ENCODE results near the gene CADPS2. TPM values are rescaled to one million over a fixed set of nuclear protein-coding genes. Genes with fewer than 3 reads are reported as not detected.
"Not testable (repeated sequence)": the region's sequence is repeated elsewhere in the genome, so short reads cannot be mapped to it uniquely, and the experiment has no call there.

The CADPS2 gene
- total RNA-seq, 2 experiments from 2014 or later: not detected

DNA sequence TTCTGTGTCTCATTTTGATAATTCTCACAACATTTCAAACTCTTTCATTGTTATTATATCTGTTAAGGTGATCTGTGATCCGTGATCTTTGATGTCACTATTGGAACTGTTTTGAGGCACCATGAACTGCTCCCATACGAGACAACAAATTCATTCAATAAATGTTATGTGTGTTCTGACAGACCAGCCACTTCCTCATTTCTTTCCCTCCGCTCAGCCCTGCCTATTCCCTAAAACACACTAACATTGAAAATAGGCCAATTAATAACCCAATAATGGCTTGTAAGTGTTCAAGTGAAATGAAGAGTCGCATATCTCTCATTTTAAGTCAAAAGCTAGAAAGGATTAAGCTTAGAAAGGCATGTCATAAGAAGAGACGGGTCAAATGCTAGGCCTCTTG, 232.6 kb downstream of the CADPS2 start:
- H3K4me3 Mint-ChIP-seq: no peak overlapping the region
- no peak overlapping the region for H3K27ac Mint-ChIP-seq
- no peaks in the 10 kb centered on the region for H3K4me1 Mint-ChIP-seq
- no peak for DNase-seq
- H3K27me3 Mint-ChIP-seq: no peaks in the 10 kb centered on the region
- peaks cover 2% of the 10 kb centered on the region for H3K9me3 Mint-ChIP-seq
- no peaks in the 10 kb centered on the region for H3K36me3 Mint-ChIP-seq

DNA sequence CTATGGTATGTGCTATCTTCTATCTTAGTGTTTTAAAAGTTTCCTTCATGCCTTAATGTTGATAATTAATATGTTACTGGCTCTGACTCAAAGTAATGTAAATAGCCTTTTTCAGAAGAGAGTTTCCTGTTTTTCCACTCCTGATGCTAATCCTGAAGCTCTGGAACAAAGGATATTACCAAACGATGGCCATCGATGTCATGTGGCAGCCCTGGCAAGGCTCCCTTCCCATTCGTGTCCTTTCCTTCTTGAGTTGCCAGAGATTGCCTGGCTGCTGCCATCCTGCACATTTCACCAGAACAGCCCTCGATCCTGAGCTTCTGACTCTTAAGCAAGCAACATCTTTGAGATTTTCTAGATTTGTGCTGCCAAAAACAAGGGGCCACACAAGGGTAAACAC, 233.4 kb downstream of the CADPS2 start:
- DNase-seq: no peak
- no peak overlapping the region for H3K27ac Mint-ChIP-seq
- peaks cover 2% of the 10 kb centered on the region for H3K9me3 Mint-ChIP-seq
- no peak overlapping the region for H3K4me3 Mint-ChIP-seq
- no peaks in the 10 kb centered on the region for H3K4me1 Mint-ChIP-seq
- H3K36me3 Mint-ChIP-seq: no peaks in the 10 kb centered on the region
- H3K27me3 Mint-ChIP-seq: no peaks in the 10 kb centered on the region

GRCh38 chr7:122651451-122651850, 234.8 kb downstream of the CADPS2 start:
- H3K4me1 Mint-ChIP-seq: no peaks in the 10 kb centered on the region
- no peaks in the 10 kb centered on the region for H3K36me3 Mint-ChIP-seq
- H3K9me3 Mint-ChIP-seq: peaks cover under 1% of the 10 kb centered on the region
- H3K4me3 Mint-ChIP-seq: no peak overlapping the region
- no peak overlapping the region for H3K27ac Mint-ChIP-seq
- DNase-seq: no peak
- no peaks in the 10 kb centered on the region for H3K27me3 Mint-ChIP-seq

GRCh38 chr7:122643250-122643649, 243.0 kb downstream of the CADPS2 start:
- no peaks in the 10 kb centered on the region for H3K4me1 Mint-ChIP-seq
- no peaks in the 10 kb centered on the region for H3K27me3 Mint-ChIP-seq
- no peak overlapping the region for H3K4me3 Mint-ChIP-seq
- H3K27ac Mint-ChIP-seq: no peak overlapping the region
- no peaks in the 10 kb centered on the region for H3K36me3 Mint-ChIP-seq
- DNase-seq: no peak
- peaks cover 3% of the 10 kb centered on the region for H3K9me3 Mint-ChIP-seq

DNA sequence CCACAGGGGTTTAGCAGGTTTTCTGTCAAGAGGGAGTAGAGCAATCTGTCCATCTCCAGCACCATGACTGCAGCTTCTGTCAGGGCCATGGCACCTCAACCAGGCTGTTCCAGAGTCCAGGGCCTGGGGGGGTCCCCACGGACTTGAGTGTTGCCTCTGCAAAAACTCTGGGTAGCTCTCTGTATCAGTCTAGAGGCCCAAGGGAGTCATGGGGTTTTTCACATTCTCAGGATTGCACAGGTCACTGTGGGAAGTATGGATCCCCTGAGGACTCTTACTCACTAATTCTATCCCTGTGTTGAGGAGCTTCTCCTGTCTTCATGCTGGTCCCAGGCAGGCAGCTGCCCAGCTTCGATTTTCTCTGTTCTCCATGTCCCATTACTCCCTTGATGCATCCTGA, 247.8 kb downstream of the CADPS2 start:
- Mint-ChIP-seq H3K36me3 (no peaks in the 10 kb centered on the region), H3K9me3 (peaks cover 20% of the 10 kb centered on the region), H3K4me3 (no peak overlapping the region)

GRCh38 chr7:122637784-122638183, 248.5 kb downstream of the CADPS2 start:
- H3K27ac Mint-ChIP-seq: no peak overlapping the region
- peaks cover 20% of the 10 kb centered on the region for H3K9me3 Mint-ChIP-seq
- no peak overlapping the region for H3K4me3 Mint-ChIP-seq
- DNase-seq: no peak
- no peaks in the 10 kb centered on the region for H3K36me3 Mint-ChIP-seq
- H3K4me1 Mint-ChIP-seq: no peaks in the 10 kb centered on the region
- H3K27me3 Mint-ChIP-seq: no peaks in the 10 kb centered on the region

More for the DNA sequence above, 247.8 kb downstream of the CADPS2 start:
- DNase-seq: no peak
- Mint-ChIP-seq H3K27me3 (no peaks in the 10 kb centered on the region), H3K4me1 (no peaks in the 10 kb centered on the region), H3K27ac (no peak overlapping the region)

DNA sequence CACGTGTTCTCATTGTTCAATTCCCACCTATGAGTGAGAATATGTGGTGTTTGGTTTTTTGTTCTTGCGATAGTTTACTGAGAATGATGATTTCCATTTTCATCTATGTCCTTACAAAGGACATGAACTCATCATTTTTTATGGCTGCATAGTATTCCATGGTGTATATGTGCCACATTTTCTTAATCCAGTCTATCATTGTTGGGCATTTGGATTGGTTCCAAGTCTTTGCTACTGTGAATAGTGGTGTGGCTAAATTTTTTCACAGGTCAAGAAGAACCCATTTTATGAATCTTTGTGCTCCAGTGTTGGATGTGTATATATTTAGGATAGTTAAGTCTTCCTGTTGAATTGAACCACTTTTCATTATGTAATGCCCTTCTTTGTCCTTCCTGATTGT, 250.8 kb downstream of the CADPS2 start:
- not testable (repeated sequence) for H3K36me3 Mint-ChIP-seq, DNase-seq, H3K4me3 Mint-ChIP-seq, H3K4me1 Mint-ChIP-seq, H3K27ac Mint-ChIP-seq, H3K27me3 Mint-ChIP-seq
- peaks cover 23% of the 10 kb centered on the region for H3K9me3 Mint-ChIP-seq

- H3K27ac Mint-ChIP-seq: no peak overlapping the region
- no peak overlapping the region for H3K4me3 Mint-ChIP-seq
- H3K36me3 Mint-ChIP-seq: no peaks in the 10 kb centered on the region
- no peaks in the 10 kb centered on the region for H3K27me3 Mint-ChIP-seq
- peaks cover 19% of the 10 kb centered on the region for H3K9me3 Mint-ChIP-seq
- H3K4me1 Mint-ChIP-seq: no peaks in the 10 kb centered on the region
- DNase-seq: no peak
These were observed 252.8 kb downstream of the CADPS2 start for GRCh38 chr7:122633472-122633871.

GRCh38 chr7:122632238-122632637, 254.0 kb downstream of the CADPS2 start:
- Mint-ChIP-seq H3K27ac (no peak overlapping the region), H3K36me3 (no peaks in the 10 kb centered on the region), H3K9me3 (peaks cover 19% of the 10 kb centered on the region), H3K27me3 (no peaks in the 10 kb centered on the region), H3K4me1 (no peaks in the 10 kb centered on the region), H3K4me3 (no peak overlapping the region)
- DNase-seq: no peak

DNA sequence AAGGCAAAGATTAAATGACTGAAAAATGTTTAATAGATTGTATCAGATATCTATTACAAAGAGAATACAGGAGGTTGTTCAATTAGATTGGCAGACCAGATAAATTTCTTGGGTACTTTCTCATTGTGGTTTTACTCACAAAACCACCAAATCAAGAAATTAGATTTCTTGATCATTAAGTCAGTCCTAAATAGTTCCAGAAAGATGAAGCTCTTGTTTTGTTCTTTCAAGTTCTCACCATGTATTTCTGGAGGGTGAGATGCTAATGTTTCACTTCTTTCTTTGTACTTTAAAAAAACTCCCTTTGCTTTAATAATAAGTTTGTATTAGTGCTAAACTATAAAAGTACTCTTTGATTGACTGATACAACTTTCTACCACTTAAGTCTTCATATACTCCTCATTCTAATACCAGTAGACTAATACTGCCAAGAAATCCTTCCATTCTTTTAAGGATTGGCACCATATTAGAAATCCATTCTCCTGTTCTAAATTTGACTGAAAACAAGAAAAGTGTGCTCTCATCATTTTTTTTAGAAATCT, 256.8 kb downstream of the CADPS2 start:
- H3K27me3 Mint-ChIP-seq: no peaks in the 10 kb centered on the region
- no peaks in the 10 kb centered on the region for H3K36me3 Mint-ChIP-seq

GRCh38 chr7:122628651-122629411, 257.4 kb downstream of the CADPS2 start:
- Mint-ChIP-seq H3K36me3 (no peaks in the 10 kb centered on the region), H3K27ac (no peak overlapping the region), H3K9me3 (peaks cover 3% of the 10 kb centered on the region)

More for the DNA sequence above, 256.8 kb downstream of the CADPS2 start:
- H3K4me1 Mint-ChIP-seq: no peaks in the 10 kb centered on the region
- no peak overlapping the region for H3K4me3 Mint-ChIP-seq
- H3K9me3 Mint-ChIP-seq: peaks cover 4% of the 10 kb centered on the region
- DNase-seq: no peak
- no peak overlapping the region for H3K27ac Mint-ChIP-seq

DNA sequence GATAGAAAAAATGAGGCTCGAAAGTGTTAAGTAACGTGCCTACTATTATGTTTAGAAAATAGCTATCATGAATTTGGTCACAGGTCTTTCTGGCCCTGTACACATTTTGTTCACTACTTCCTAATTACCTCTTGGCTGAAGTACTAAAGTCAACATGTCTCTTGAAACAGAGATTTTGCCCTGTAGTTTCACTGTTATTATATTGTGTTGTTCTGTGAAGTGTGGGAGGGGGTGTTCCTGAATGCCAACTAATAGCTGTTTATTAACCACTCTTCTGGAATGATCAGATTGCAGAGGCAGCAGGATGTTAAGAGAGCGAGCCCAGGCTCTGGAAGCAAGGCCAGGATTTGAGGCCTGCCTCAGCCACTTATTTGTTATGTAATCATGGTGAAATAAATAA, 259.5 kb downstream of the CADPS2 start:
- Mint-ChIP-seq H3K27me3 (no peaks in the 10 kb centered on the region), H3K36me3 (no peaks in the 10 kb centered on the region), H3K4me1 (no peaks in the 10 kb centered on the region), H3K4me3 (no peak overlapping the region), H3K9me3 (no peaks in the 10 kb centered on the region), H3K27ac (no peak overlapping the region)
- DNase-seq: no peak

More at GRCh38 chr7:122628651-122629411, 257.4 kb downstream of the CADPS2 start:
- H3K4me1 Mint-ChIP-seq: no peaks in the 10 kb centered on the region
- DNase-seq: no peak
- H3K27me3 Mint-ChIP-seq: no peaks in the 10 kb centered on the region
- no peak overlapping the region for H3K4me3 Mint-ChIP-seq

GRCh38 chr7:122622682-122623081, 263.6 kb downstream of the CADPS2 start:
- H3K4me3 Mint-ChIP-seq: no peak overlapping the region
- no peaks in the 10 kb centered on the region for H3K36me3 Mint-ChIP-seq
- no peak overlapping the region for H3K27ac Mint-ChIP-seq
- no peaks in the 10 kb centered on the region for H3K27me3 Mint-ChIP-seq
- no peaks in the 10 kb centered on the region for H3K9me3 Mint-ChIP-seq
- H3K4me1 Mint-ChIP-seq: no peaks in the 10 kb centered on the region
- no peak for DNase-seq

GRCh38 chr7:122619664-122620063, 266.6 kb downstream of the CADPS2 start:
- DNase-seq: no peak
- Mint-ChIP-seq H3K4me1 (no peaks in the 10 kb centered on the region), H3K9me3 (no peaks in the 10 kb centered on the region), H3K36me3 (no peaks in the 10 kb centered on the region), H3K4me3 (no peak overlapping the region), H3K27me3 (no peaks in the 10 kb centered on the region), H3K27ac (no peak overlapping the region)

- DNase-seq: no peak
- Mint-ChIP-seq H3K27ac (no peak overlapping the region), H3K4me3 (no peak overlapping the region), H3K36me3 (no peaks in the 10 kb centered on the region), H3K27me3 (no peaks in the 10 kb centered on the region), H3K4me1 (no peaks in the 10 kb centered on the region), H3K9me3 (no peaks in the 10 kb centered on the region)
These were observed 267.6 kb downstream of the CADPS2 start for GRCh38 chr7:122618585-122619189.

GRCh38 chr7:122616951-122617350, 269.3 kb downstream of the CADPS2 start:
- no peaks in the 10 kb centered on the region for H3K4me1 Mint-ChIP-seq
- peaks cover 1% of the 10 kb centered on the region for H3K9me3 Mint-ChIP-seq
- H3K36me3 Mint-ChIP-seq: no peaks in the 10 kb centered on the region
- DNase-seq: no peak
- no peaks in the 10 kb centered on the region for H3K27me3 Mint-ChIP-seq
- H3K4me3 Mint-ChIP-seq: no peak overlapping the region
- H3K27ac Mint-ChIP-seq: no peak overlapping the region

Measured in activated naive CD8-positive, alpha-beta T cell treated with anti-CD3 and anti-CD28 coated beads for 36 hours (primary cell).